ENCODE data around the gene ANKRD40. TPM values are rescaled to one million over a fixed set of nuclear protein-coding genes. Genes with fewer than 3 reads are reported as not detected.

The ANKRD40 gene
- total and polyA plus RNA-seq, 2 donors = 11.9 to 16.6 TPM

- WGBS = 81% methylated on average over 8 of the region's 8 CpGs
- DNase-seq (ENCODE audit: low read depth in 6 of 9, low spot score in 9 of 9) = no peak
- H3K27ac ChIP-seq (ENCODE audit: low read depth in 1 of 2, low read length in 1 of 2) = no peak overlapping the region
- H3K4me1 ChIP-seq (ENCODE audit: control insufficient read depth in 2 of 2, insufficient read depth in 2 of 2, low read length in 2 of 2) = peaks cover 0 to 3% of the 10 kb centered on the region in 2 donors
- no peak overlapping the region for H3K4me3 ChIP-seq (ENCODE audit: low read length in 2 of 2)
- no peaks in the 10 kb centered on the region for H3K27me3 ChIP-seq (ENCODE audit: control insufficient read depth in 2 of 2, insufficient read depth in 1 of 2, low read length in 1 of 2)
- no peaks in the 10 kb centered on the region for H3K36me3 ChIP-seq (ENCODE audit: control insufficient read depth in 2 of 2, insufficient read depth in 2 of 2, low read length in 1 of 2)
- H3K9me3 ChIP-seq (ENCODE audit: control insufficient read depth in 2 of 2, insufficient read depth in 1 of 2, low read length in 1 of 2) = no peaks in the 10 kb centered on the region
These were observed 39.5 kb downstream of the ANKRD40 start for GRCh38 chr17:50668025-50668837.

- no peak for DNase-seq (ENCODE audit: low read depth in 6 of 9, low spot score in 9 of 9)
- H3K4me1 ChIP-seq (ENCODE audit: control insufficient read depth in 2 of 2, insufficient read depth in 2 of 2, low read length in 2 of 2) = peaks cover 0 to 3% of the 10 kb centered on the region in 2 donors
- WGBS = 97% methylated on average over 14 of the region's 14 CpGs
These were observed 40.3 kb downstream of the ANKRD40 start for GRCh38 chr17:50667259-50668024.

GRCh38 chr17:50666316-50666715, 41.4 kb downstream of the ANKRD40 start:
- 98% methylated on average over 8 of the region's 8 CpGs for WGBS
- no peak for DNase-seq (ENCODE audit: low read depth in 6 of 9, low spot score in 9 of 9)
- H3K9me3 ChIP-seq (ENCODE audit: control insufficient read depth in 2 of 2, insufficient read depth in 1 of 2, low read length in 1 of 2) = no peaks in the 10 kb centered on the region
- no peaks in the 10 kb centered on the region for H3K36me3 ChIP-seq (ENCODE audit: control insufficient read depth in 2 of 2, insufficient read depth in 2 of 2, low read length in 1 of 2)
- no peak overlapping the region for H3K27ac ChIP-seq (ENCODE audit: low read depth in 1 of 2, low read length in 1 of 2)
- H3K4me1 ChIP-seq (ENCODE audit: control insufficient read depth in 2 of 2, insufficient read depth in 2 of 2, low read length in 2 of 2) = peaks cover 0 to 8% of the 10 kb centered on the region in 2 donors
- no peak overlapping the region for H3K4me3 ChIP-seq (ENCODE audit: low read length in 2 of 2)
- H3K27me3 ChIP-seq (ENCODE audit: control insufficient read depth in 2 of 2, insufficient read depth in 1 of 2, low read length in 1 of 2) = no peaks in the 10 kb centered on the region

More at GRCh38 chr17:50667259-50668024, 40.3 kb downstream of the ANKRD40 start:
- Histone ChIP-seq H3K9me3 (ENCODE audit: control insufficient read depth in 2 of 2, insufficient read depth in 1 of 2, low read length in 1 of 2) (no peaks in the 10 kb centered on the region), H3K4me3 (ENCODE audit: low read length in 2 of 2) (no peak overlapping the region), H3K27me3 (ENCODE audit: control insufficient read depth in 2 of 2, insufficient read depth in 1 of 2, low read length in 1 of 2) (no peaks in the 10 kb centered on the region), H3K27ac (ENCODE audit: low read depth in 1 of 2, low read length in 1 of 2) (no peak overlapping the region), H3K36me3 (ENCODE audit: control insufficient read depth in 2 of 2, insufficient read depth in 2 of 2, low read length in 1 of 2) (no peaks in the 10 kb centered on the region)

GRCh38 chr17:50665838-50666237, 41.9 kb downstream of the ANKRD40 start:
- Histone ChIP-seq H3K27ac (ENCODE audit: low read depth in 1 of 2, low read length in 1 of 2) (no peak overlapping the region), H3K36me3 (ENCODE audit: control insufficient read depth in 2 of 2, insufficient read depth in 2 of 2, low read length in 1 of 2) (no peaks in the 10 kb centered on the region), H3K27me3 (ENCODE audit: control insufficient read depth in 2 of 2, insufficient read depth in 1 of 2, low read length in 1 of 2) (no peaks in the 10 kb centered on the region), H3K9me3 (ENCODE audit: control insufficient read depth in 2 of 2, insufficient read depth in 1 of 2, low read length in 1 of 2) (no peaks in the 10 kb centered on the region), H3K4me3 (ENCODE audit: low read length in 2 of 2) (no peak overlapping the region), H3K4me1 (ENCODE audit: control insufficient read depth in 2 of 2, insufficient read depth in 2 of 2, low read length in 2 of 2) (peaks cover 0 to 12% of the 10 kb centered on the region in 2 donors)
- 96% methylated on average over 5 of the region's 5 CpGs for WGBS
- no peak for DNase-seq (ENCODE audit: low read depth in 6 of 9, low spot score in 9 of 9)

- no peaks in the 10 kb centered on the region for H3K27me3 ChIP-seq (ENCODE audit: control insufficient read depth in 2 of 2, insufficient read depth in 1 of 2, low read length in 1 of 2)
- H3K36me3 ChIP-seq (ENCODE audit: control insufficient read depth in 2 of 2, insufficient read depth in 2 of 2, low read length in 1 of 2) = no peaks in the 10 kb centered on the region
- H3K4me3 ChIP-seq (ENCODE audit: low read length in 2 of 2) = no peak overlapping the region
- DNase-seq (ENCODE audit: low read depth in 6 of 9, low spot score in 9 of 9) = no peak
- 96% methylated on average over 12 of the region's 12 CpGs for WGBS
- peaks cover 0 to 12% of the 10 kb centered on the region in 2 donors for H3K4me1 ChIP-seq (ENCODE audit: control insufficient read depth in 2 of 2, insufficient read depth in 2 of 2, low read length in 2 of 2)
- no peak overlapping the region for H3K27ac ChIP-seq (ENCODE audit: low read depth in 1 of 2, low read length in 1 of 2)
- H3K9me3 ChIP-seq (ENCODE audit: control insufficient read depth in 2 of 2, insufficient read depth in 1 of 2, low read length in 1 of 2) = no peaks in the 10 kb centered on the region
These were observed 42.8 kb downstream of the ANKRD40 start for GRCh38 chr17:50664788-50665458.

- Histone ChIP-seq H3K27ac (ENCODE audit: low read depth in 1 of 2, low read length in 1 of 2) (no peak overlapping the region), H3K9me3 (ENCODE audit: control insufficient read depth in 2 of 2, insufficient read depth in 1 of 2, low read length in 1 of 2) (no peaks in the 10 kb centered on the region), H3K4me1 (ENCODE audit: control insufficient read depth in 2 of 2, insufficient read depth in 2 of 2, low read length in 2 of 2) (peaks cover 0 to 12% of the 10 kb centered on the region in 2 donors), H3K36me3 (ENCODE audit: control insufficient read depth in 2 of 2, insufficient read depth in 2 of 2, low read length in 1 of 2) (no peaks in the 10 kb centered on the region), H3K4me3 (ENCODE audit: low read length in 2 of 2) (no peak overlapping the region), H3K27me3 (ENCODE audit: control insufficient read depth in 2 of 2, insufficient read depth in 1 of 2, low read length in 1 of 2) (no peaks in the 10 kb centered on the region)
- no peak for DNase-seq (ENCODE audit: low read depth in 6 of 9, low spot score in 9 of 9)
- 92% methylated on average over 10 of the region's 10 CpGs for WGBS
These were observed 43.8 kb downstream of the ANKRD40 start for GRCh38 chr17:50663812-50664374.

GRCh38 chr17:50662632-50663225, 45.0 kb downstream of the ANKRD40 start:
- WGBS = 96% methylated on average over 9 of the region's 9 CpGs
- Histone ChIP-seq H3K27ac (ENCODE audit: low read depth in 1 of 2, low read length in 1 of 2) (no peak overlapping the region), H3K4me3 (ENCODE audit: low read length in 2 of 2) (no peak overlapping the region), H3K4me1 (ENCODE audit: control insufficient read depth in 2 of 2, insufficient read depth in 2 of 2, low read length in 2 of 2) (peaks cover 0 to 9% of the 10 kb centered on the region in 2 donors), H3K9me3 (ENCODE audit: control insufficient read depth in 2 of 2, insufficient read depth in 1 of 2, low read length in 1 of 2) (no peaks in the 10 kb centered on the region), H3K27me3 (ENCODE audit: control insufficient read depth in 2 of 2, insufficient read depth in 1 of 2, low read length in 1 of 2) (no peaks in the 10 kb centered on the region), H3K36me3 (ENCODE audit: control insufficient read depth in 2 of 2, insufficient read depth in 2 of 2, low read length in 1 of 2) (no peaks in the 10 kb centered on the region)
- DNase-seq (ENCODE audit: low read depth in 6 of 9, low spot score in 9 of 9) = no peak

- H3K4me1 ChIP-seq (ENCODE audit: control insufficient read depth in 2 of 2, insufficient read depth in 2 of 2, low read length in 2 of 2) = peaks cover 0 to 9% of the 10 kb centered on the region in 2 donors
- no peak overlapping the region for H3K27ac ChIP-seq (ENCODE audit: low read depth in 1 of 2, low read length in 1 of 2)
- no peaks in the 10 kb centered on the region for H3K27me3 ChIP-seq (ENCODE audit: control insufficient read depth in 2 of 2, insufficient read depth in 1 of 2, low read length in 1 of 2)
- DNase-seq (ENCODE audit: low read depth in 6 of 9, low spot score in 9 of 9) = peak in 5 of 9 donors; percentile 4 to 38 (median 15)
- H3K36me3 ChIP-seq (ENCODE audit: control insufficient read depth in 2 of 2, insufficient read depth in 2 of 2, low read length in 1 of 2) = no peaks in the 10 kb centered on the region
- 48% methylated on average over 9 of the region's 9 CpGs for WGBS
- no peaks in the 10 kb centered on the region for H3K9me3 ChIP-seq (ENCODE audit: control insufficient read depth in 2 of 2, insufficient read depth in 1 of 2, low read length in 1 of 2)
- H3K4me3 ChIP-seq (ENCODE audit: low read length in 2 of 2) = no peak overlapping the region
These were observed 45.8 kb downstream of the ANKRD40 start for GRCh38 chr17:50661795-50662391.

Measured in thymus (tissue), 11 donors.